ENCODE results near the gene PDZK1IP1. TPM values are rescaled to one million over a fixed set of nuclear protein-coding genes. Genes with fewer than 3 reads are reported as not detected.

Gene PDZK1IP1
- total and polyA plus RNA-seq, 2 of the 13 experiments (the other 11 are each of a cell fraction or from before 2014, with no cell fraction given) = 0.24 to 1.6 TPM

DNA sequence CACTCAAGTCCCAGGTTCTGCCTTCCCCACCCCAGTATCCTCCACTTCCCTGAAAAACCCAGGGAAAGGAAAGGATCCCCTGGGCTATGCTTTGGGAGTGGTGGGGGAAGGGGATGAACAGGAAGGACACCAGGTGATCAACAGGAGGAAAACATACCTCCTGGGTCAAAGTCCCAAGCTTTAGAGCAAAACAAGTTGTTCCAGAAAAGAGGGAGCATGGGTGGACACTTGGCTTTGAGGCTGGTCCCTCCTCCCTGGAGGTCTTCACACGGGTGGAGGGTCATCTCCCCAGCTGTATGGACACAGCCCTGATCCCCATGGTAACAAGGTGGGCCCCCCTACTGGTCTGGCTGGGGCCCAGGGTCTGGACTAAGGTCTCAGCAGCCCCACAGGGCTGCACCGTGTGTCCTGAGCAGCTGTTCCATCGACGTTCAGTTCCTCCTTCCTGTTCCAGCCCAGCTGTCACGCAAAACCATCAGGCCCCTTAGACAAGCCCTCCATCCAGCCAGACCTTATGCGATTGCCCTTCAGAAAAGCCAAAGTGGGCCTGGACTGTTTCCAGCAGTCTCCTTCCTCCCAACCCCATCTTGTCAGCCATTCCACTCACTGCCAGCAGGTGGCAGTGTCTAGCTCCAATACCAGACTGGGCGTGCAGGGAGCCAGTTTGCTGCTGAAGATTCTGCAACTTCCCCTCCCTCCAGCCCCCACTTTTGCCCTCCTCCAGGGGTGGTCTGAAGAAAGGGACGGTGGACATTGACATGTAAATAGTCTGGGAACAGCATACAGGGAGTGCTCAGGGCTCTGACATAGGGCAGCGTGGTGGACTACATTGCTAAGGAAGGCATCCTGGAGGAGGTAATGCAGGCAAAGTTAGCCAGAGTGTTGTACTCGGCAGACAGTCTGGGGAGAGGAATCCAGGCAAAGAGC is 2.9 kb upstream of the PDZK1IP1 start:
- peak; percentile 84 for FAIRE-seq
- no peaks in the 10 kb centered on the region for H3K27me3 ChIP-seq (ENCODE audit: control insufficient read depth in 1 of 2, insufficient read depth in 2 of 2, low read length in 2 of 2)
- TF ChIP-seq MTA3 (CRISPR knock-in tag; IDR thresholded peaks at IDR 0.05) (no peak), ZNF253 (CRISPR knock-in tag; IDR thresholded peaks at IDR 0.05; ENCODE audit: borderline replicate concordance) (no peak), SIN3B (IDR thresholded peaks at IDR 0.05; ENCODE audit: low read length) (no peak), ZNF747 (CRISPR knock-in tag; IDR thresholded peaks at IDR 0.05; ENCODE audit: borderline replicate concordance) (no peak; the same call in 1 of the 2 replicates), RXRA (CRISPR knock-in tag; IDR thresholded peaks at IDR 0.05) (peak; percentile 30), GABPB1 (CRISPR knock-in tag; IDR thresholded peaks at IDR 0.05) (peak; percentile 57), CAMTA2 (CRISPR knock-in tag; IDR thresholded peaks at IDR 0.05; ENCODE audit: borderline replicate concordance) (no peak), ZNF841 (CRISPR knock-in tag; IDR thresholded peaks at IDR 0.05; ENCODE audit: borderline replicate concordance) (no peak), REPIN1 (CRISPR knock-in tag; IDR thresholded peaks at IDR 0.05; ENCODE audit: borderline replicate concordance, low read depth) (no peak)
- TF ChIP-seq, protein P1, sequence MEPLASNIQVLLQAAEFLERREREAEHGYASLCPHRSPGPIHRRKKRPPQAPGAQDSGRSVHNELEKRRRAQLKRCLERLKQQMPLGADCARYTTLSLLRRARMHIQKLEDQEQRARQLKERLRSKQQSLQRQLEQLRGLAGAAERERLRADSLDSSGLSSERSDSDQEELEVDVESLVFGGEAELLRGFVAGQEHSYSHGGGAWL (CRISPR knock-in tag; IDR thresholded peaks at IDR 0.05) = peak; percentile 32; the same call in 1 of the 2 replicates
- TF ChIP-seq, protein P2, sequence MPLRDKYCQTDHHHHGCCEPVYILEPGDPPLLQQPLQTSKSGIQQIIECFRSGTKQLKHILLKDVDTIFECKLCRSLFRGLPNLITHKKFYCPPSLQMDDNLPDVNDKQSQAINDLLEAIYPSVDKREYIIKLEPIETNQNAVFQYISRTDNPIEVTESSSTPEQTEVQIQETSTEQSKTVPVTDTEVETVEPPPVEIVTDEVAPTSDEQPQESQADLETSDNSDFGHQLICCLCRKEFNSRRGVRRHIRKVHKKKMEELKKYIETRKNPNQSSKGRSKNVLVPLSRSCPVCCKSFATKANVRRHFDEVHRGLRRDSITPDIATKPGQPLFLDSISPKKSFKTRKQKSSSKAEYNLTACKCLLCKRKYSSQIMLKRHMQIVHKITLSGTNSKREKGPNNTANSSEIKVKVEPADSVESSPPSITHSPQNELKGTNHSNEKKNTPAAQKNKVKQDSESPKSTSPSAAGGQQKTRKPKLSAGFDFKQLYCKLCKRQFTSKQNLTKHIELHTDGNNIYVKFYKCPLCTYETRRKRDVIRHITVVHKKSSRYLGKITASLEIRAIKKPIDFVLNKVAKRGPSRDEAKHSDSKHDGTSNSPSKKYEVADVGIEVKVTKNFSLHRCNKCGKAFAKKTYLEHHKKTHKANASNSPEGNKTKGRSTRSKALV (CRISPR knock-in tag; IDR thresholded peaks at IDR 0.05) = no peak
- TF ChIP-seq, protein P3, sequence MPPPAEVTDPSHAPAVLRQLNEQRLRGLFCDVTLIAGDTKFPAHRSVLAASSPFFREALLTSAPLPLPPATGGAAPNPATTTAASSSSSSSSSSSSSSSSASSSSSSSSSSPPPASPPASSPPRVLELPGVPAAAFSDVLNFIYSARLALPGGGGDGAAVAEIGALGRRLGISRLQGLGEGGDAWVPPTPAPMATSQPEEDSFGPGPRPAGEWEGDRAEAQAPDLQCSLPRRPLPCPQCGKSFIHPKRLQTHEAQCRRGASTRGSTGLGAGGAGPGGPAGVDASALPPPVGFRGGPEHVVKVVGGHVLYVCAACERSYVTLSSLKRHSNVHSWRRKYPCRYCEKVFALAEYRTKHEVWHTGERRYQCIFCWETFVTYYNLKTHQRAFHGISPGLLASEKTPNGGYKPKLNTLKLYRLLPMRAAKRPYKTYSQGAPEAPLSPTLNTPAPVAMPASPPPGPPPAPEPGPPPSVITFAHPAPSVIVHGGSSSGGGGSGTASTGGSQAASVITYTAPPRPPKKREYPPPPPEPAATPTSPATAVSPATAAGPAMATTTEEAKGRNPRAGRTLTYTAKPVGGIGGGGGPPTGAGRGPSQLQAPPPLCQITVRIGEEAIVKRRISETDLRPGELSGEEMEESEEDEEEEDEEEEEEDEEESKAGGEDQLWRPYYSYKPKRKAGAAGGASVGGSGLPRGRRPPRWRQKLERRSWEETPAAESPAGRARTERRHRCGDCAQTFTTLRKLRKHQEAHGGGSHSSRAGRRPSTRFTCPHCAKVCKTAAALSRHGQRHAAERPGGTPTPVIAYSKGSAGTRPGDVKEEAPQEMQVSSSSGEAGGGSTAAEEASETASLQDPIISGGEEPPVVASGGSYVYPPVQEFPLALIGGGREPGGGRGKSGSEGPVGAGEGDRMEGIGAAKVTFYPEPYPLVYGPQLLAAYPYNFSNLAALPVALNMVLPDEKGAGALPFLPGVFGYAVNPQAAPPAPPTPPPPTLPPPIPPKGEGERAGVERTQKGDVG (CRISPR knock-in tag; IDR thresholded peaks at IDR 0.05; ENCODE audit: borderline replicate concordance) = no peak
- TF ChIP-seq, protein P4, sequence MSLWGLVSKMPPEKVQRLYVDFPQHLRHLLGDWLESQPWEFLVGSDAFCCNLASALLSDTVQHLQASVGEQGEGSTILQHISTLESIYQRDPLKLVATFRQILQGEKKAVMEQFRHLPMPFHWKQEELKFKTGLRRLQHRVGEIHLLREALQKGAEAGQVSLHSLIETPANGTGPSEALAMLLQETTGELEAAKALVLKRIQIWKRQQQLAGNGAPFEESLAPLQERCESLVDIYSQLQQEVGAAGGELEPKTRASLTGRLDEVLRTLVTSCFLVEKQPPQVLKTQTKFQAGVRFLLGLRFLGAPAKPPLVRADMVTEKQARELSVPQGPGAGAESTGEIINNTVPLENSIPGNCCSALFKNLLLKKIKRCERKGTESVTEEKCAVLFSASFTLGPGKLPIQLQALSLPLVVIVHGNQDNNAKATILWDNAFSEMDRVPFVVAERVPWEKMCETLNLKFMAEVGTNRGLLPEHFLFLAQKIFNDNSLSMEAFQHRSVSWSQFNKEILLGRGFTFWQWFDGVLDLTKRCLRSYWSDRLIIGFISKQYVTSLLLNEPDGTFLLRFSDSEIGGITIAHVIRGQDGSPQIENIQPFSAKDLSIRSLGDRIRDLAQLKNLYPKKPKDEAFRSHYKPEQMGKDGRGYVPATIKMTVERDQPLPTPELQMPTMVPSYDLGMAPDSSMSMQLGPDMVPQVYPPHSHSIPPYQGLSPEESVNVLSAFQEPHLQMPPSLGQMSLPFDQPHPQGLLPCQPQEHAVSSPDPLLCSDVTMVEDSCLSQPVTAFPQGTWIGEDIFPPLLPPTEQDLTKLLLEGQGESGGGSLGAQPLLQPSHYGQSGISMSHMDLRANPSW (CRISPR knock-in tag; IDR thresholded peaks at IDR 0.05; ENCODE audit: borderline replicate concordance) = no peak

More for the DNA sequence above, 2.9 kb upstream of the PDZK1IP1 start:
- peak overlapping the region; percentile 77 for H3K9ac ChIP-seq (ENCODE audit: insufficient read depth, low read depth, low read length)
- intact Hi-C loops (cut with micrococcal nuclease; ENCODE audit: unreplicated experiment) (loop anchor here (1.0 to 5.0 kb wide), 2 partner anchors 71 to 230 kb away; no protein-coding TSS in a partner anchor), in situ Hi-C loops (cut with HindIII; ENCODE audit: extremely low pct_ligation_motif_present, low pct_unique_long_range_greater_than_20kb) (loop anchor here (5.0 to 25.0 kb wide), 2 partner anchors 70 to 520 kb away; no protein-coding TSS in a partner anchor)
- H3K27ac ChIP-seq (ENCODE audit: extremely low read length, insufficient read depth, low read length) = peak overlapping the region; percentile 92
- DNase-seq (ENCODE audit: low spot score) (peak; percentile 91), ATAC-seq (peak; percentile 75)
- H3K79me2 ChIP-seq (ENCODE audit: insufficient read depth, low read length) = no peaks in the 10 kb centered on the region
- 7% methylated on average over 4 of the region's 10 CpGs for WGBS (ENCODE audit: low lambda C conversion rate)
- peak overlapping the region; percentile 79 for H3K4me2 ChIP-seq (ENCODE audit: low read depth, low read length)
- H3K4me1 ChIP-seq (ENCODE audit: insufficient read depth, low read length) = peaks cover 74% of the 10 kb centered on the region
- no peaks in the 10 kb centered on the region for H4K20me1 ChIP-seq (ENCODE audit: insufficient read depth, low read length)
- H3K36me3 ChIP-seq (replicated peaks in 1 of 2; ENCODE audit: control insufficient read depth in 1 of 2, insufficient read depth in 2 of 2, low read length in 2 of 2) = no peaks in the 10 kb centered on the region
- ChIA-PET CTCF (ENCODE audit: low intra/inter-chr PET ratio, low total read pairs) (interaction anchor here (1.6 to 3.9 kb wide), 2 partner anchors 14 to 71 kb away, joined by 10 to 28 read pairs; no protein-coding TSS in a partner anchor), POLR2A (interaction anchor here (1.0 to 8.3 kb wide), 10 partner anchors 8 to 576 kb away, joined by 3 to 168 read pairs (median 8); partner anchors contain the start of genes CMPK1, MOB3C and STIL)
- no peaks in the 10 kb centered on the region for H3K9me3 ChIP-seq (ENCODE audit: low read length)
- H3K4me3 ChIP-seq (replicated peaks in 1 of 3; ENCODE audit: insufficient read depth in 1 of 3, low read depth in 2 of 3, low read length in 3 of 3) = peak overlapping the region; percentile 41 to 66 (median 53); a peak in 5 of 6 replicates
- no peak overlapping the region for H2AFZ ChIP-seq (ENCODE audit: low read length)
- BruUV-seq (replicated peaks) = no TSS peak

All from HepG2 (cell line).